Measurements from ENCODE around the gene TMEM179.

Gene TMEM179

GRCh38 chr14:104567141-104567956, 37.2 kb downstream of the TMEM179 start:
- no peak for DNase-seq

GRCh38 chr14:104564744-104565679, 39.6 kb downstream of the TMEM179 start:
- DNase-seq: no peak

GRCh38 chr14:104563742-104564615, 40.6 kb downstream of the TMEM179 start:
- DNase-seq: peak; percentile 15 to 63

DNA sequence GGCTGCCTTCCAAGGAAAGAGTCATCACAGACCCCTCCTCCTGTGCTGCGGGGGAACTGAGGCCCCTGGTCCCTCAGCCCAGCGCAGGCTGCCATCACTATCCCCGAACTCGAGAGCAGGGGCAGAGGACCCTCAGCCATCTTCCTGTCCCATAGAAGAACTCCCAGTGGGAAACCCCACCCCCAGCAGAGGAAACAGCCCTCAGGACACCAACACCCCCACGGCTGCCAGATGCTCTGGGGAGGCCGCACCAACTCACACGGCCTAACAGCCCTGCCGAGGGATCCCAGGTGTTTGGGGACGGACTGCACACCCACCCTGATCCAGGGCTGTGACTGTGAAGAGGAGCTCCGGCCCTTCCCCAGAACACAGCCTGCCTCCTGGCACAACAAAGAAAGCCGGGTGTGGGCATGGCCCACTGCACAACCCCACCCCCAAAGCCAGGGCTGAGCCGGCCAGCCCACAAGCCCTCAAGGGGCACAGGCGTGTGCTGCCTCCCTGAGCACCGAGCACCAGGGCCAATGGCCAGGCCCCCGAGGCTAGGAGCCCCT, 41.3 kb downstream of the TMEM179 start:
- DNase-seq: no peak

DNA sequence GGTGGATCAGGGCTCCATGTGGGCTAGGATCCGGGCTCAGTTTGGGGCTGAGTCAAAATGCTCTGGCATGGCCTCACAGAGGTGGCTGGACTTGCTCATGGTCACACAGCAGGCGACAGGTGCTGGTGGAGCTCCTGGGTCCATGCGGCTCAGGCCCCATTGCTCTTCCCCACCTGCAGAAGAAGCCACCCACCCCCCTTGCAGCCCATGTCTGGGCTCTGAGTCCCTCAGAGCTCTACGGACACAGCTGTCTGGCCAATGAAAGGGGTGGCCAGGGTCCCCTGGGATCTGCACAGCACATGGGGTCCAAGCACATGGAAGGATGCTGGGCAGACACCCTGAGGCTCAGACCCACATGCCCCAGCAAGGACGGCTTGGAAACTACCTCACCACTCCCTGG, 42.0 kb downstream of the TMEM179 start:
- no peak for DNase-seq

GRCh38 chr14:104561632-104562495, 42.7 kb downstream of the TMEM179 start:
- DNase-seq: no peak

DNA sequence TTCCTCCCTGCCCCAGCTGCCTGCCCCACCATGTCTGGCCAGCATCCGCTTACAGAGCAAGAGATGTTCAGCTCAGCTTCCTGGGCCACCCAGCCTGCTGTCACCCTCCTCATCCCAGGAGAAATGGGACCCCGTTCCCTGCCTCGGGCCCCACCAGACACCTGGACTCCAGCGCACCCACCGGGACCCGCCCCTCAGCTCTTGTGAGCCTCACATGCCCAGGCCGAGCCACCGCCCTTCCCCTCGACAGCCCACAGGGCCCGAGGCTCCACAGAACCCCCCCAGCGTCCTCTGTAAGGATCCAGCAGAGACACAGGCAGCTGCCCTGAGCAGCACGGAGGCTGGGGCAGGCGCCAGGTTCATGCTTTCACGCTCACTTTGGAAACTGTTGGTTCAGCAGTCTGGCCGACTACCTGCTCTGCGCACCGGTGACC, 43.4 kb downstream of the TMEM179 start:
- no peak for DNase-seq

DNA sequence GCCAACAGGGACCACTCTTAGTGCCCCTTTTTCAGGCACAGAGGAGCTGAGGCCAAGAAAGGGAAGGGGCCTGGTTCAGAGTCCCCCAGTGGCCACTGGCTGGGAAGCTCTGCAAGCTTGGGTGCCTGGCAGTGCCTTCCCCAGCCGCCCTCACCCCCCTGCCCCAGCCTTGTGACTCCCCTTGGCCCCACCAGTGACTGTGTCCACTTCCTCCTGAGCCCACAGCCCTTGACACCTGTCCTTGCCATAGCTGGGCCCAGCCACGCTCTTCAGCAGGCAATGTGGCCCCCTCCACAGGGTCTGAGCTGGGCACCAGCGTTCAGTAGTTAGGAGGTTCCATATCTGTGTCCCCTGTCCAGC, 44.0 kb downstream of the TMEM179 start:
- no peak for DNase-seq

DNA sequence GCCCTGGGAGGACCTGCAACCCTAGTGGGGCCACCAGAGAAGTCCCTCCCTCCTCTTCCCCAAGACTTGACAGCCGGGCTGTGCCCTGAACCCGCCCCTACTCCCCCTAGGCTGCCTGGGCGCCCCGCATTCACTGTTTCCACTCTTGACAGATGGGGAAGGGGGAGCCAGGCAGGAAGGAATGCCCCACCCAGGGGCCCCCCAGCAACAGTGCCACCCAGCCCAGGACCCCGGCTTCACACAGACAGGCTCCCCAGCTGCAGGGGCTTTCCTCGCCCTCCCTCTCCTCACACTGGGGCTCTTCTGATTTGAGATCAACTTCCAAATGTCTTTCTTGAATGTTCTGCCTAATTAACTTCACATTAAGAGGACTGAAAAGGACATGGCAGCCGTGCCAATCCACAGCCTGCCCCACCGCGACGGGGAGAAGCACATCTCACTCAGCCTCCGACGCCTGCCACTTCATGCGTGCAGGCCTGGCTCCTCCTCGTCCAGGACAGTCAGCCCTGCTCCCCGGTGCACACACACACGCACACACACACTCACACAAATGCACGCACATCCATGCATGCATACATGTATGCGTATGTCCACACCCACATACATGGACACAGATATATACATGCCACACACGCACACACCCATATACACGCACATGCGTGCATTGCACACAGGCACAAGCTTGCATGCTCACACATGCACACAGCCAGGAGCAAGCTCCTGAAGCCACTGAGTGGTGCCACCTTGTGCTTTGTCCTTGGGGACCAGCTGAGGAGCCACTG, 44.6 kb downstream of the TMEM179 start:
- DNase-seq: no peak

GRCh38 chr14:104559028-104559803, 45.4 kb downstream of the TMEM179 start:
- DNase-seq: no peak

DNA sequence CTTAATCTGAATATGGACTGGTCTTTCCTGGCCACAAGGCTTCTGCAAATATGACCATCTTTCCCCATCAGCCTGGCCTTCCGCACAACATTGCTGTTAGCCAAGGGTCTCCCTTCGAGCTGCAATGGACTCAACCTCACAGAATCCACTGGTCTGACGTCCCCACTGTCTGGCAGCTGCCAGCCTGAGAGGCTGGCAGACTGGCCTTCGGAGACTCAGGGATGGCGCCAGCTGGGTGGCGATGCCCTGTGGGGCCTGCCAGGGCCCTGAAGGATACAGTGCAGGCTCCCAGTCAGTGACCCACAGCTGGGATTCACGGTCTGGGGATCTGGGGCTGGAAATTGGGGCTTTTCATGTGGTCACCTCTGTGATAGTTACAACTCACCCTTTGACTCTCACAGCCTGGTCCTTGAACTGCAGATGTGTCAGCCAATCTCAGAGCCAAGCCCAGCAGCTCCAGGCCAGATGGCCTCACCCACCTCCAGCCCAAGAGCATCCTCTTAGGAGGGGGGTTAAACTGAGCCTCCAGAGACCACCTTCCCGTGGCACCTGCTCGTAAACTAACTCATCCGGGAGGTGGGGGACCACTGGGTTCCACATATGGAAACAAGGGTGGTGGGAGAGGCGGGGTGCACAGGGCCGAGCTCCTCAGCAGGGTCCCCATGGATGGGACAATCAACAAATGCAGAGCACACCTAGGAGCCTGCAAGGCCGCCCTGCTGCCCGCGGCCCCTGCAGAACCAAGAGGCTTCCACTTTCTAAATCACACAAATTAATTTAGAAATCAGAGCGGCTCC, 46.1 kb downstream of the TMEM179 start:
- no peak for DNase-seq

- DNase-seq: no peak
Observed at GRCh38 chr14:104557766-104558165, 46.8 kb downstream of the TMEM179 start.

GRCh38 chr14:104557086-104557485, 47.5 kb downstream of the TMEM179 start:
- no peak for DNase-seq

- DNase-seq: no peak
Observed at GRCh38 chr14:104556256-104557021, 48.1 kb downstream of the TMEM179 start.

- DNase-seq: no peak
Observed at GRCh38 chr14:104555430-104556255, 48.9 kb downstream of the TMEM179 start.

DNA sequence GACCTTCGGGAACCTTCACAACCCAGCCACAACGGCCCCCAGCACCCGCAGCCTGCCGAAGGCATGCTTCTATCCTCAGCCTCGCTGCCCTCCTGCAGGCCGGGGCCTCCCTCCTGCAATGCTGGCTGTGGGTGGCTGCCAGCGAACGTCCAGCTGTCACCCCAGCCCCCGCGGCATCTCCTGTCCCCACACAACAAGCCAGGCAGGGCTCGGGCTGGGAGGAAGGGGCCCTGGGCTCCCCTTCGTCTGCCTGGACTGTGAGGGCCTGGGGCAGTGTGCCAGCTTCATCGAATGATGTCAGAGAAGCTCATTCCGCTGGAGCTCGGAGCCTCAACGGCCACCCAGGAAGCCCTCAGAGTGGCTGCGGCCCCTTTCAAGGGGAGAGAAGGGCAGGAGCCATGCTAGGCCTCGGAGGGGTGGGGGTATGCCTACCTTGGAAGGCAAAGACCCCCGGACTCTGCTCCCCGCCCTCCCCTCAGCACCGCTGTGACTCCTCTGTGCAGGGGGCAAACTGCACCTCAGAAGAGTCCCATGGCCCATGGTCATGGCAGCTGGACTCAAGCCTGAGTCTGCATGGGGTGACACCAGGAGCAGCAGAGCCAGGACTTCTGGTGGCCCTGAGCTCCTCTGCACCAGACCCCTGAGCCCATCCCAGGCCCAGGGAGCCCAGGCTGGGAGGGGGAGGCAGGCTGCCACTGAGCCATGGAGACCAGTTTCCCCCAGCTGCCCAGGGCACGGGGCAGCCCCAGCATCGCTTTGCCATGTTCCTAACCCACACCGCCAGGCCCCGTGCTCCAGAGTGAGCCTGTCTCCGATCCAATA, 49.8 kb downstream of the TMEM179 start:
- no peak for DNase-seq
